Thyroid gland (tissue), 4 donors: Measurements from ENCODE around the gene SYNGAP1. TPM values are rescaled to one million over a fixed set of nuclear protein-coding genes. Genes with fewer than 3 reads are reported as not detected.
"Not testable (repeated sequence)": the region's sequence is repeated elsewhere in the genome, so short reads cannot be mapped to it uniquely, and the experiment has no call there.

Experiments used
- DNase-seq, 2 donors: peaks; one replicate each; pipeline ENCODE4 v3.0.0-alpha.2; 2019
- H3K27ac ChIP-seq, 3 donors: fragments of 200-600 bp; sonication (generic); 1 replicate in 2 of 3; 2 replicates in 1 of 3; pipeline ENCODE4 v1.5.1; 2016 to 2019; ENCODE audit warnings: mild to moderate bottlenecking in 1 of 3, moderate library complexity in 1 of 3
- H3K27me3 ChIP-seq: fragments of 200-600 bp; sonication (generic); one replicate; pipeline ENCODE4 v1.5.1; 2019
- H3K36me3 ChIP-seq, 2 donors: fragments of 200-600 bp; sonication (generic); one replicate each; pipeline ENCODE4 v1.5.1; 2016 to 2019
- H3K4me1 ChIP-seq, 2 donors: fragments of 200-600 bp; sonication (generic); one replicate each; pipeline ENCODE4 v1.5.1; 2017 to 2019
- H3K4me3 ChIP-seq, 3 donors: fragments of 200-600 bp; sonication (generic); replicated peaks in 1 of 3; 1 replicate in 2 of 3; 2 replicates in 1 of 3; pipeline ENCODE4 v1.5.1; 2016; ENCODE audit warnings: mild to moderate bottlenecking in 1 of 3
- H3K9me3 ChIP-seq: fragments of 200-600 bp; sonication (generic); one replicate; pipeline ENCODE4 v1.5.1; 2017
- POLR2A ChIP-seq, 2 donors: fragments of 450-650 bp; IDR thresholded peaks; one replicate each; pipeline ENCODE4 v1.6.1; 2017; ENCODE audit warnings: antibody characterized with exemption in 2 of 2, mild to moderate bottlenecking in 2 of 2, moderate library complexity in 1 of 2
- WGBS, 2 donors: methylation state at CpG; one replicate each; pipeline ENCODE4 v1.1.5; 2017; 5-methylcytosine and 5-hydroxymethylcytosine counted together
- intact Hi-C: fragments of 100-400 bp; cut with DNase I; formaldehyde crosslinking; loops from one replicate; pipeline ENCODE4 v1.15.1; 2023
- total RNA-seq, 4 donors: library from RNA; depleted of rRNA; stranded (reverse); fragments of >200 nt; gene quantifications; one replicate each; pipeline ENCODE4 v1.2.3, GENCODE V29; 2016
- TF ChIP-seq, protein P1 (sequence below), 6 experiments: fragments of 200-600 bp in 3 of 6; fragments of 450-650 bp in 3 of 6; sonication (generic) in 3 of 6; IDR thresholded peaks; one replicate each; pipeline ENCODE4 v1.5.1; 2016 to 2019; ENCODE audit warnings: antibody characterized with exemption in 6 of 6, mild to moderate bottlenecking in 2 of 6, inconsistent platforms in 1 of 6, moderate library complexity in 1 of 6

SYNGAP1 gene
- total RNA-seq, 4 donors from 2014 or later = 10.0 to 15.3 (median 12.2) TPM

GRCh38 chr6:33469661-33470060 is 49.8 kb downstream of the SYNGAP1 start:
- DNase-seq = no peak
- 83 to 95% methylated on average over 3 of the region's 3 CpGs for WGBS, 2 donors
- no peaks in the 10 kb centered on the region for H3K4me1 ChIP-seq
- no peaks in the 10 kb centered on the region for H3K9me3 ChIP-seq
- H3K27ac ChIP-seq = no peak overlapping the region
- no peaks in the 10 kb centered on the region for H3K36me3 ChIP-seq
- intact Hi-C loops = no loop called here
- H3K4me3 ChIP-seq = no peak overlapping the region
- TF ChIP-seq, protein P1, sequence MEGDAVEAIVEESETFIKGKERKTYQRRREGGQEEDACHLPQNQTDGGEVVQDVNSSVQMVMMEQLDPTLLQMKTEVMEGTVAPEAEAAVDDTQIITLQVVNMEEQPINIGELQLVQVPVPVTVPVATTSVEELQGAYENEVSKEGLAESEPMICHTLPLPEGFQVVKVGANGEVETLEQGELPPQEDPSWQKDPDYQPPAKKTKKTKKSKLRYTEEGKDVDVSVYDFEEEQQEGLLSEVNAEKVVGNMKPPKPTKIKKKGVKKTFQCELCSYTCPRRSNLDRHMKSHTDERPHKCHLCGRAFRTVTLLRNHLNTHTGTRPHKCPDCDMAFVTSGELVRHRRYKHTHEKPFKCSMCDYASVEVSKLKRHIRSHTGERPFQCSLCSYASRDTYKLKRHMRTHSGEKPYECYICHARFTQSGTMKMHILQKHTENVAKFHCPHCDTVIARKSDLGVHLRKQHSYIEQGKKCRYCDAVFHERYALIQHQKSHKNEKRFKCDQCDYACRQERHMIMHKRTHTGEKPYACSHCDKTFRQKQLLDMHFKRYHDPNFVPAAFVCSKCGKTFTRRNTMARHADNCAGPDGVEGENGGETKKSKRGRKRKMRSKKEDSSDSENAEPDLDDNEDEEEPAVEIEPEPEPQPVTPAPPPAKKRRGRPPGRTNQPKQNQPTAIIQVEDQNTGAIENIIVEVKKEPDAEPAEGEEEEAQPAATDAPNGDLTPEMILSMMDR (IDR thresholded peaks at IDR 0.05) = no peak
- no peak for TF ChIP-seq POLR2A (IDR thresholded peaks at IDR 0.05)
- H3K27me3 ChIP-seq = no peaks in the 10 kb centered on the region

DNA sequence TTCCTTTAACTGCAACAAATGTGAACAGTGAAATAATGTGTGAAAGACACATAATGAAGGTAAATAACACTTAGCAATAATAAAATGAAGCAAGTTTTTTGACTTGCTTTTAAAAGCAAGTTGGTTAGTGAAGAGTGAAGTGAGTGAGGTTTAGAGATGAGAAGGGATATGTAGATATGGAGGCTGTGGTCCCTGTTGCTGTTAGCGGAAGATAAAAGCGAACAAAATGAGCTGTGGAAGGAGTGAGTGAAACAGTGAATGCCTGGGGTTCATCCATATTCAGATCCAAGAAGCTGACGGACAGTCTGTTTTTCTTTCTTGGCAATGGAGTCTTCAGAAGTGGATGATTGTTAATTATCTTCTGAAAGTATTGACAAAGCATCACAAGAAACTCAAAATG is 58.0 kb downstream of the SYNGAP1 start:
- no peaks in the 10 kb centered on the region for H3K36me3 ChIP-seq
- no peak for DNase-seq
- H3K9me3 ChIP-seq = no peaks in the 10 kb centered on the region
- H3K4me1 ChIP-seq = no peaks in the 10 kb centered on the region
- H3K4me3 ChIP-seq = no peak overlapping the region
- intact Hi-C loops = no loop called here
- no peaks in the 10 kb centered on the region for H3K27me3 ChIP-seq
- no peak for TF ChIP-seq POLR2A (IDR thresholded peaks at IDR 0.05)
- TF ChIP-seq, protein P1 (IDR thresholded peaks at IDR 0.05) = no peak
- WGBS, 2 donors = 66 to 69% methylated on average over 3 of the region's 3 CpGs
- H3K27ac ChIP-seq = no peak overlapping the region

GRCh38 chr6:33481192-33481591 is 61.3 kb downstream of the SYNGAP1 start:
- Histone ChIP-seq H3K4me1 (no peaks in the 10 kb centered on the region), H3K27ac (no peak overlapping the region), H3K9me3 (no peaks in the 10 kb centered on the region), H3K36me3 (no peaks in the 10 kb centered on the region), H3K27me3 (no peaks in the 10 kb centered on the region), H3K4me3 (no peak overlapping the region)
- 71 to 82% methylated on average over 1 of the region's 1 CpG for WGBS, 2 donors
- intact Hi-C loops = no loop called here
- DNase-seq = no peak
- TF ChIP-seq POLR2A (IDR thresholded peaks at IDR 0.05) = no peak
- TF ChIP-seq, protein P1 (IDR thresholded peaks at IDR 0.05) = no peak

DNA sequence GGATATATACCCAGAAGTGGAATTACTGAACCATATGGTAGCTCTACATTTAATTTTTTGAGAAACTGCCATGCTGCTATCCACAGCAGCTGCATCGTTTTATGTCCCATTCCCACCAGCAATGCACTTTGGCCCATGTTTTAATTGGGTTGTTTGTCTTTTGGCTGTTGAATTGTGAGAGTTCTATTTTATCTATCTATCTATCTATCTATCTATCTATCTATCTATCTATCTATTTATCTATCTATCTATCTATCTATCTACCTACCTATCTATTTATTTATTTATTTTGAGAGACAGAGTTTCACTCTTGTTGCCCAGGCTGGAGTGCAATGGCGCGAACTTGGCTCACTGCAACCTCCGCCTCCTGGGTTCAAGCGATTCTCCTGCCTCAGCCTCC is 62.8 kb downstream of the SYNGAP1 start:
- H3K27ac ChIP-seq, H3K27me3 ChIP-seq, H3K4me3 ChIP-seq, intact Hi-C loops, H3K36me3 ChIP-seq, H3K9me3 ChIP-seq, DNase-seq, H3K4me1 ChIP-seq: not testable (repeated sequence)
- 93 to 96% methylated on average over 5 of the region's 5 CpGs for WGBS, 2 donors

GRCh38 chr6:33483678-33484077 is 63.8 kb downstream of the SYNGAP1 start:
- Histone ChIP-seq H3K36me3 (no peaks in the 10 kb centered on the region), H3K9me3 (no peaks in the 10 kb centered on the region), H3K27me3 (no peaks in the 10 kb centered on the region), H3K4me3 (no peak overlapping the region), H3K4me1 (no peaks in the 10 kb centered on the region), H3K27ac (no peak overlapping the region)
- 66 to 72% methylated on average over 3 of the region's 3 CpGs for WGBS, 2 donors
- TF ChIP-seq, protein P1 (IDR thresholded peaks at IDR 0.05) = no peak
- no peak for TF ChIP-seq POLR2A (IDR thresholded peaks at IDR 0.05)
- intact Hi-C loops = no loop called here
- DNase-seq = no peak

- H3K4me3 ChIP-seq, H3K27ac ChIP-seq, H3K4me1 ChIP-seq, H3K9me3 ChIP-seq, H3K36me3 ChIP-seq, DNase-seq, H3K27me3 ChIP-seq, intact Hi-C loops: not testable (repeated sequence)
- WGBS, 2 donors = 48 to 78% methylated on average over 4 of the region's 6 CpGs
These were observed 64.9 kb downstream of the SYNGAP1 start for GRCh38 chr6:33484673-33485262.

- H3K36me3 ChIP-seq, H3K27me3 ChIP-seq, H3K9me3 ChIP-seq, DNase-seq, H3K27ac ChIP-seq, H3K4me1 ChIP-seq, H3K4me3 ChIP-seq, intact Hi-C loops: not testable (repeated sequence)
- WGBS, 2 donors = 89% methylated on average over 19 of the region's 25 CpGs; no CpG with 5 or more reads in 1 of the 2 donors
These were observed 65.8 kb downstream of the SYNGAP1 start for GRCh38 chr6:33485680-33486079.
